D721Med (cell line): ENCODE measurements around the gene FBXO47.

Experiments
- DNase-seq: peaks from one replicate; pipeline ENCODE4 v3.0.0; 2011; ENCODE audit warnings: low spot score; ENCODE audit not compliant: insufficient read length
- FAIRE-seq: peaks from 2 replicates; lab custom pipeline; 2011; peaks lifted over from hg19 to GRCh38; lab: Jason Lieb, UNC
- CTCF ChIP-seq: IDR thresholded peaks from 2 replicates; pipeline ENCODE4 v1.5.1; 2012; ENCODE audit warnings: mild to moderate bottlenecking, control low read depth; ENCODE audit not compliant: insufficient read depth; ENCODE audit errors: missing control alignments

Gene FBXO47

GRCh38 chr17:38886643-38887010, 80.6 kb downstream of the FBXO47 start:
- FAIRE-seq (no peak), DNase-seq (no peak)
- TF ChIP-seq CTCF = no peak
